GM18511 (cell line): ENCODE results near the gene PLEKHB2.
"Not testable (repeated sequence)": the region's sequence is repeated elsewhere in the genome, so short reads cannot be mapped to it uniquely, and the experiment has no call there.

ENCODE experiments used
- ATAC-seq: cut with Tn5 transposase; IDR thresholded peaks from one replicate; pipeline ENCODE4 v1.9.1; 2021; ENCODE audit warnings: mild to moderate bottlenecking, moderate library complexity; ENCODE audit not compliant: unreplicated experiment

Gene PLEKHB2

DNA sequence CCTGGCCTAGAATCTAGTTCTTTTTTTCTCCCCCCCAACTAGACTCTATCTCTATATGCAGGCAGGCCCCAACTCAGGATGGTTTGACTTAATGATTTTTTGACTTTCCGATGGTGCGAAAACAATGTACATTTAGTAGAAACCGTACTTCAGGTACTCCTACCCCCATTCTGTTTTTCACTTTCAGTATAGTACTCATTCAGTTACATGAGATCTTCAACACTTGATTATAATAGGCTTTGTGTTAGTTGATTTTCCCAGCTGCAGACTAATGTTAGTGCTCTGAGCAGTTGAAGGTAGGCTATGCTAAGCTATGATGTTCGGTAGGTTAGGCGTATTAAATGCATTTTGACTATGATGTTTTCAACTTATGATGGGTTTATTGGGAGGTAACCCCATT, 37.7 kb downstream of the PLEKHB2 start:
- no peak for ATAC-seq

GRCh38 chr2:131143803-131144202, 38.7 kb downstream of the PLEKHB2 start:
- ATAC-seq = no peak

GRCh38 chr2:131145040-131145439, 39.9 kb downstream of the PLEKHB2 start:
- ATAC-seq = peak; percentile 69

DNA sequence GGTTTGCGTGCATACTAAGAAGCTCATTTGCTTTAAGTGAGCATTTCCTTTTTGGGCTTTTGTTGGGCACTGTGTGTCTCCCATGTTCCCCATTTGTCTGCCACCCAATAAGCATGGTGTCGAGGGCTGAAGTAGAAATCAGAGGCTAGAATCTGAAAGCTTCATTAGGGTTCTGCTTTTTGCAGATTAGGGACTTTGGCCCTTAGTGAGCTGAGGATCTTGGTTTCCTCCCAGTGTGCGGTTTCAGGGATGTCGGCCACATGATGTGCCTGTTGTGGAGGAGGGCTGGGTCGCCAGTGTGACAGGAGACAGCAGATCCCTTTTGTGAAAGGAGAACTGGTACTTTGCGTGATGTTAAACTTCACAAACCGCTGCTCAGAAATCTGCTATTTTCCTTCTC, 41.1 kb downstream of the PLEKHB2 start:
- ATAC-seq = no peak

DNA sequence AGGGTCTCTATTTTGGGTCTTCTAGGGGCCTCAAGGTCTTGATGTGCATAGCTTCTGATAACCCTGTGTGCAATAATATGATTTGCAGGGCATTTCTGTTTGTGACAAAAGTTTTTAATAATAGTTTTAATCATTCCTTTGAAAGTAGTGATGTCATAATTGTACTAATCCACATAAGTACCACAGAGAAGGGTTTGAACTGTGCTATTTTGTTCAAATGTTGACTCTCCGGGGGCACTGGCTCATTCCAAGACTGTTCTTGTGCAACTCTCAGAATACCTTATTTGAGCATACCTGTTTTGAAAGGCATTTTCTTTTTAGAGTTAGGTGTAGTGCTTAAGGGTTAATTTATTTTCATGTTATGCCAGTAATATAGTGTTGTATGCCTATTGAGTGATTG, 41.6 kb downstream of the PLEKHB2 start:
- ATAC-seq = no peak

- no peak for ATAC-seq
Observed at GRCh38 chr2:131148426-131148825, 43.3 kb downstream of the PLEKHB2 start.

- not testable (repeated sequence) for ATAC-seq
Observed at GRCh38 chr2:131150109-131150508, 45.0 kb downstream of the PLEKHB2 start.

DNA sequence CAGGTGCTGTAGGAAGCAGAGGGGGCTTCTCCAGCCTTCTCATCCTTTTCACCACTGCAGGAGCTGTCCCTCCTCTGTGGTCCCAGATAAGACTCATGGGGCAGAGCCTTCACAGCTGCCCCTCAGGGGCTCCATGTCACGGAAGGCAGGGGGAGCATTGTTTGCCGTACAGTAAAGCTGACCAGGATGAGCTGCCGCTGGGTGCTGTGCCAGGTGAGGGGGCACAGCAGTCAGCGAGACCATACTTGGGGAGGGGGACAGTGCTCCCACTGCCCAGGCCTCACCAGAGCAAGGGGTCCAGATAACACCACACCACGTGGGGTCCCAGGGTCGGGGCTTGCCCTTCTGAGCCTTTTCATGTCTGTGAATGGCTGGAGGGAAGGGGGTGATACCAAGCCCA, 46.3 kb downstream of the PLEKHB2 start:
- ATAC-seq = no peak

GRCh38 chr2:131152074-131152473, 46.9 kb downstream of the PLEKHB2 start:
- ATAC-seq = no peak

DNA sequence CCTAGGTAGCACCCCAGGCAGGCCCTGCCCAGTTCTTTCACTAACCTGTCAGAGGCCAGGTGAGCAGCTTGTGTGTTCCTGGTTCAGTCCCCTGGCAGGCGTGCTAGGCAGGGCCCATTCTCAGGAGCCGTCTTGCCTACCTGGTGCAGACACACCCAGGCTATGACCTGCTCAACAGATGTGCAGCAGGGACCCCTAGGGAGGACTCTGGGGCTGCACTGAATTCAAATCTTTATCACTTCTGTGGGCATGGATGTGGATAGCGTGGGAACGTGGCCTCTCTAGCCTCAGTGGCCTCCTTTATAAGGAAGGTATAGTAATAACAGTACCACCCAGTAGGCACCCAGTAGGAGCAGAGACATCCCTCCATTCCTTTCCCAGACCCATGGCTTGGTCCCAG, 48.4 kb downstream of the PLEKHB2 start:
- ATAC-seq = no peak

- peak; percentile 86 for ATAC-seq
Observed at GRCh38 chr2:131154071-131154531, 49.0 kb downstream of the PLEKHB2 start.

- ATAC-seq = no peak
Observed at GRCh38 chr2:131154647-131155046, 49.5 kb downstream of the PLEKHB2 start.

DNA sequence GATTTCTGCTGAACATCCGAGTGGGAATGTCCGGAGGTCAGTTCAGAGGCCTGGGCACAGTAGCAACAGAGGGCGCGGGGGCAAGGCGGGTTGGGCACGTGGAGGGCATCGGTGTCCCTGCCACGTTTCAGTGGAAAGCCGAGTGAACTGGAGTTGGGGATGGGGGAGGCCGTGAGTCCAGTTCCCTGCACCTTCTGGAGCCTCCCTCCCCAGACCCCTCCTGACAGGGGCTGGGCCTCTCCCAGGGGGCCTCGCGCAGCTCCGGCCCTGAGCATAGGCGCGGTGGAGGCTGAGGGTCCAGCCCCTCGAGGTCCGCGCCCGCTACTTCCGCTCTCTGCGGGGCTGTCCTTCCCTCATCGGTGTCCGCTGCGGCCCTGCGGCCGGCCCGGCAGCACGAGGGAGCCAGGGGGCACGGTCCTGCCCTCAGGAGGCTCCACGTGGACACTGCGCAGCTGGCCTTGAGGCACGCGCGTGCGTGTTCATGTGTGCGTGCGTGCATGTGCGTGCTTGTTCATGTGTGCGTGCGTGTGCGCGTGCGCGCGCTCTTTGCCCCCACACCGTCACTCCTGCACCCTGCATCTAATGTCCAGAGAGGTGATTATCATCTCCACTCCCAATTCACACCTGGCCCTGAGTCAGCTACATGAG, 50.2 kb downstream of the PLEKHB2 start:
- ATAC-seq = no peak

DNA sequence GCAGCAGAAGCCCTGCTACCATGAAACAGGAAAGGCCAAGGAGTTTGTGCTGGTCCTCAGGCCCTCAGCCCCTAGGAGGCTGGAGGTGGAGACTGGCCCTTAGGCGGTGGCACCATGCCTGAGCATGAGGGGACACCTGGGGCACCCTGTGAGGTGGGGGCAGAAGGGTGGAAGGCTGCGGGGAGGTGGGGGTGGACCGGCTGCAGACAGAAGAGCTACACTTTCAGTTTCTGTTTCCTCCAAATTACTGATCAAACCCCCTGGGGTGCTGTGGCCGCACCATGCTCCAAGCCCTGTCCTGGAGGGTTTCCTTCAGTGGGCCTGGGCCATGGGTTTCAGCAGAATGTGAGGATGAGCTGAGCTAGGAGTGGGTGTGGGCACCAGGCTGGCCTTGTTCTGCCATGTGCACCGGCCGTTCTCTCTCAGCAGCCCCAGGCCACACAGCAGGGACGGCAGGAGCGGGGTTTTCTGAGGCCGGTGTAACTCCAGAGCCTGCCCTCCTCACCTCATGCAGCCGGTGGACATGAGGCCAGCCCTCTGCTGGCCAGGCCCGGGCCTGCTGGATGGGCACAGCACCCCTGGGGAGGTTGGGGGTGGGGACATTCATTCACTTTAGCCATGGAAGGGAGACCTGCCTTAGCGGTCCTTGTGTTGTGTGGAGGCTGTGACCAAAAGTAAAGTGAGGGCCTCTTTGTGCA, 51.5 kb downstream of the PLEKHB2 start:
- peak; percentile 44 for ATAC-seq

GRCh38 chr2:131165562-131165961, 60.4 kb downstream of the PLEKHB2 start:
- not testable (repeated sequence) for ATAC-seq

GRCh38 chr2:131168538-131168937, 63.4 kb downstream of the PLEKHB2 start:
- ATAC-seq = no peak

DNA sequence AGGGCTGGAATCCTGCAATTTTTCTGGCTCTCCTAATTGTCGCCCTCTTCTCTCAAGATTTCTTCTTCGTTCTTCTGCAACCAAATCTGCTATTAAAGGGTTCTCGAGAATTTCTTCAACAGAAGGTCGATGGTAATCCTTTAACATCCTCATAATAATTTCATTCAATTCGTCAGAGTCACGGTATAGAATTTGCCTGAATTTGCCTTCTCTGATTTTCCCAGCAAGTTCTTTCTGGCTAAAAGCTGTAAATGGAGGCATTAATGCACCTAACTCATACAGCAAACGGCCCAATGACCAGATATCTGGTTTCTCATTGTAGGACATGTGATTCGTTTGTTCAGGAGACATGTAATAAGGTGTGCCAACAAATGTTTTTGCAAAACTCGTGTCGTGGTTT, 72.9 kb downstream of the PLEKHB2 start:
- ATAC-seq = not testable (repeated sequence)

- not testable (repeated sequence) for ATAC-seq
Observed at GRCh38 chr2:131178721-131179418, 73.7 kb downstream of the PLEKHB2 start.

DNA sequence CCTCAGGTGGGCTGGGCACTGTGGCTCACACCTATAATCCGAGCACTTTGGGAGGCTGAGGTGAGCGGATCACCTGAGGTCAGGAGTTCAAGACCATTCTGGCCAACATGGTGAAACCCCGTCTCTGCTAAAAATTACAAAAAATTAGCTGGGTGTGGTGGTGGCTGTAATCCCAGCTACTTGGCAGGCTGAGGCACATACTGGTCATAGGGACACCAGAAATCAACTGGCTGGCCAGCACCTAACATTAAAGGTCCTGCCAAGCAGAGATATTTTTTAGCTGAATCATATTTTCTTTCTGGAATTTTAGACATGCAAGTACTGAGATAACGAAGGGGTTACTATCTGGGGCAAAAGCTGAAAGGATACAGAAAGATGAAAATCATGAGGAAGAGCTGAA, 76.3 kb downstream of the PLEKHB2 start:
- not testable (repeated sequence) for ATAC-seq

DNA sequence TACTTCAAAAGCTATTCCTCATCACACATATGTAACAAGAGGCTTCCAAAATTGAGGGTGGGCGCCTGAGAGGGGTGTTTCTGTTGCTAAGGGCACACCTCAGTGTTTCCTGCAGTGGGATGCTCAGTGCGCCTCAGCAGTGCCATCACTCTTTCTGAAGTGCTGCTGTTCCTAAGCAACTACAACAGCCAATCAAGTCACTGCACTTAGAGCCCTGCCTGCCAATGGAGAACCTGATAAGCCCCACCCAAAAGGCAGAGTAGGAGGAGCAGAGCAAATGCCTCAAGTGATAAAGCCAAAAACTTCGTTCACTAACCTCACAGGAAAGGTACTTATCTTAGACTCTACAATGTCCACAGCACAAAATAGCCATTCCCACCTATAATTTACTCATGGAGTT, 88.3 kb downstream of the PLEKHB2 start:
- not testable (repeated sequence) for ATAC-seq

GRCh38 chr2:131196186-131196585, 91.0 kb downstream of the PLEKHB2 start:
- not testable (repeated sequence) for ATAC-seq
